Measurements from ENCODE around the gene MUC2. TPM values are rescaled to one million over a fixed set of nuclear protein-coding genes. Genes with fewer than 3 reads are reported as not detected.

Gene MUC2
- total RNA-seq, 4 donors from 2014 or later: 269 to 910 (median 671) TPM

- DNase-seq: no peak
- TF ChIP-seq EP300 (IDR thresholded peaks at IDR 0.05; ENCODE audit: low read depth): no peak
Measured at GRCh38 chr11:1049431-1049891, 25.2 kb upstream of the MUC2 start.

DNA sequence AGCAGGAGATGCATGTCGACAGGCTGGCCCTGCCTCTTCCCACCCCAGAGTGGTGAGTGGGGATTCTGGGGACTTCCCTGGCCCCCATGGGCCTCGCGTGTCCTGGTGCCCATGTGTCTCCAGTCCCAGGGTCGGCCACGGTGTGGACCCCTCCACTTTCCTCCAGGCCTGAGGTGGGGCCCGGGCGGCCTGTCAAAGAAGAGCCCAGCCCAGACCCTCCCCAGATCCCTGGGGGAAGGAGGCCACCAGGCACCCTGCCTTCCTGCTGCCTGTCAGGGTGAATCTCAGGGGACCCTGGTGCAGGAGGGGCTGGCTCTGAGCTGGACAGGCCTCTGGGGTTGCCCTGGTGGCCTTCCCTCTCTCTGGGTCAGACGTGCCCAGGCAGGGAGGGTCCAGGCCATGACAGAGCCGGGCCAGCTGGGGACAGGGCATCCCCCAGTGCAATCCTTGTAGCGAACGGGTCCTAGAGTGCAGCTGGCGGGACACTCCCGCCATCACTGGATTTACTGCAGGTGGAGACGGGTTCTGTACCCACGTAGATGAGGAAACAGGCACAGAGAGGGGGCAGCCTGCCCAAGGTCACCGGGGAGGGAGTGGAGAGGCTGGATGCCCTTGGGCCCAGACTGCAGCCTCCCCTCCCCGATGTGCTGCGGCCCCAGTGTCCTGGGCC is 24.6 kb upstream of the MUC2 start:
- peaks cover 4 to 34% (median 19%) of the 10 kb centered on the region in 4 donors for H3K4me1 ChIP-seq
- in situ Hi-C loops (cut with MboI; ENCODE audit: low pct_ligation_motif_present in 1 of 4, low pct_unique_long_range_greater_than_20kb in 1 of 4, low sequenced_read_pairs in 3 of 4) (loop anchor here in 3 of 4 donors (25.0 kb wide), 2 partner anchors 138 to 188 kb away; partner anchors contain the start of gene CHID1 (in 1 of the 3)), intact Hi-C loops (cut with DNase I; ENCODE audit: low total_unique reads) (loop anchor here (10.0 kb wide), 1 partner anchor 195 kb away; no protein-coding TSS in a partner anchor)
- H3K27ac ChIP-seq: no peak overlapping the region
- peaks cover 57% of the 10 kb centered on the region for H3K27me3 ChIP-seq
- H3K36me3 ChIP-seq: no peaks in the 10 kb centered on the region
- WGBS, 2 donors (ENCODE audit: low coverage in 1 of 2): 71% methylated on average over 9 of the region's 18 CpGs; no CpG with 5 or more reads in 1 of the 2 donors
- no peaks in the 10 kb centered on the region for H3K9me3 ChIP-seq
- H3K4me3 ChIP-seq: no peak overlapping the region
- DNase-seq: no peak
- TF ChIP-seq, protein P1, sequence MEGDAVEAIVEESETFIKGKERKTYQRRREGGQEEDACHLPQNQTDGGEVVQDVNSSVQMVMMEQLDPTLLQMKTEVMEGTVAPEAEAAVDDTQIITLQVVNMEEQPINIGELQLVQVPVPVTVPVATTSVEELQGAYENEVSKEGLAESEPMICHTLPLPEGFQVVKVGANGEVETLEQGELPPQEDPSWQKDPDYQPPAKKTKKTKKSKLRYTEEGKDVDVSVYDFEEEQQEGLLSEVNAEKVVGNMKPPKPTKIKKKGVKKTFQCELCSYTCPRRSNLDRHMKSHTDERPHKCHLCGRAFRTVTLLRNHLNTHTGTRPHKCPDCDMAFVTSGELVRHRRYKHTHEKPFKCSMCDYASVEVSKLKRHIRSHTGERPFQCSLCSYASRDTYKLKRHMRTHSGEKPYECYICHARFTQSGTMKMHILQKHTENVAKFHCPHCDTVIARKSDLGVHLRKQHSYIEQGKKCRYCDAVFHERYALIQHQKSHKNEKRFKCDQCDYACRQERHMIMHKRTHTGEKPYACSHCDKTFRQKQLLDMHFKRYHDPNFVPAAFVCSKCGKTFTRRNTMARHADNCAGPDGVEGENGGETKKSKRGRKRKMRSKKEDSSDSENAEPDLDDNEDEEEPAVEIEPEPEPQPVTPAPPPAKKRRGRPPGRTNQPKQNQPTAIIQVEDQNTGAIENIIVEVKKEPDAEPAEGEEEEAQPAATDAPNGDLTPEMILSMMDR (IDR thresholded peaks at IDR 0.05): no peak
- TF ChIP-seq EP300 (IDR thresholded peaks at IDR 0.05; ENCODE audit: low read depth) (no peak), POLR2AphosphoS5 (IDR thresholded peaks at IDR 0.05) (no peak), POLR2A (IDR thresholded peaks at IDR 0.05) (no peak)

More at GRCh38 chr11:1049431-1049891, 25.2 kb upstream of the MUC2 start:
- Histone ChIP-seq H3K9me3 (no peaks in the 10 kb centered on the region), H3K4me3 (no peak overlapping the region), H3K36me3 (no peaks in the 10 kb centered on the region), H3K4me1 (peaks cover 4 to 28% (median 15%) of the 10 kb centered on the region in 4 donors), H3K27me3 (peaks cover 52% of the 10 kb centered on the region), H3K27ac (no peak overlapping the region)
- intact Hi-C loops (cut with DNase I; ENCODE audit: low total_unique reads): no loop called here
- 49% methylated on average over 11 of the region's 13 CpGs; no CpG with 5 or more reads in 1 of the 2 donors for WGBS, 2 donors (ENCODE audit: low coverage in 1 of 2)
- in situ Hi-C loops (cut with MboI; ENCODE audit: low pct_ligation_motif_present in 1 of 4, low pct_unique_long_range_greater_than_20kb in 1 of 4, low sequenced_read_pairs in 3 of 4): loop anchor here in 3 of 4 donors (25.0 kb wide), 2 partner anchors 137 to 187 kb away; partner anchors contain the start of gene CHID1 (in 1 of the 3)

- Histone ChIP-seq H3K4me3 (no peak overlapping the region), H3K4me1 (peaks cover 8 to 41% (median 22%) of the 10 kb centered on the region in 4 donors), H3K36me3 (no peaks in the 10 kb centered on the region), H3K9me3 (no peaks in the 10 kb centered on the region), H3K27ac (peak overlapping the region in 1 of 4 donors; percentile 90), H3K27me3 (peaks cover 57% of the 10 kb centered on the region)
- in situ Hi-C loops (cut with MboI; ENCODE audit: low pct_ligation_motif_present in 1 of 4, low pct_unique_long_range_greater_than_20kb in 1 of 4, low sequenced_read_pairs in 3 of 4): no loop called here
- 45% methylated on average over 31 of the region's 39 CpGs; no CpG with 5 or more reads in 1 of the 2 donors for WGBS, 2 donors (ENCODE audit: low coverage in 1 of 2)
- peak; percentile 86 for DNase-seq
- TF ChIP-seq POLR2AphosphoS5 (IDR thresholded peaks at IDR 0.05): peak in 1 of 3 donors; percentile 22
- no peak for TF ChIP-seq EP300 (IDR thresholded peaks at IDR 0.05; ENCODE audit: low read depth)
- TF ChIP-seq POLR2A (IDR thresholded peaks at IDR 0.05): no peak
- TF ChIP-seq, protein P1 (IDR thresholded peaks at IDR 0.05): peak; percentile 76 to 97 (median 92)
- intact Hi-C loops (cut with DNase I; ENCODE audit: low total_unique reads): loop anchor here (10.0 kb wide), 1 partner anchor 196 kb away; no protein-coding TSS in a partner anchor
Measured at GRCh38 chr11:1050581-1051355, 23.9 kb upstream of the MUC2 start.

DNA sequence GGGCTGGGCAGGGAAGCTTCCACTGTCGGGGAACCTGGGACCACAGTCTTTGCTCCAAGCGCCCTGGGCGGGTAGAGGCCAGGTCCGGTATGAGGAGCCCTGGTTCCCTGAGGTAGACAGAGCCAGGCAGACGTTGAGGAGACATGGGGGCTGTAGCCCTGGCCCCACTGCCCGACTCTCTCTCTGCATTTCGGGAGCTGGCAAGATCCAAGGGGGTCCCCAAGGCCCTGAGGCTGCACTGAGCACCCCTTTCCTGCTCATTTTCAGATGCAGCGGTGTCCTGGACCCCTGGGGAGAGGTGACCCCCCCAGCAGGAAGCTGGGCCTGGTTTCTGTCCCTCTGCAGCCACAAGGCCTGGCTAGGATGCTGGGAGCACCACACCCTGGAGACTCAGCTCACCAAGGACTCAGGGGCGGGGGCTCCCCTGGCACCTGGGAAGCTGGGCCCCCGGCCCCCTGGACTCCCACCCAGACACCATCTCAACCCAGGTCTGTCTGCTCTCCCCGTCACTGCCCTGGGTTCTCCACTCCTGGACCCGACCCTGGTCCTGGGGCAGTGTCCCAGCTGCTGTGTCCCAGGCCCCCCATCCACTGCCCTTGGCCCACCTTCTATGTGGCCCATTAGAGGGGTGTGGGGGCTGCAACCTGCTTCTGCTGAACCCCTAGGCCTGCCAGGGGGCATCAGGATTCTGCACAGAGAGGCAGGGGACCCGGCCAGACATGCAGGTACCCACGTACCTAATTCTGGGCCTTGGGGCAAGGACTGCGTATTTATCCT is 23.1 kb upstream of the MUC2 start:
- no peak overlapping the region for H3K4me3 ChIP-seq
- no peak for DNase-seq
- H3K27ac ChIP-seq: peak overlapping the region in 1 of 4 donors; percentile 90
- H3K9me3 ChIP-seq: no peaks in the 10 kb centered on the region
- WGBS, 2 donors (ENCODE audit: low coverage in 1 of 2): 55% methylated on average over 15 of the region's 15 CpGs; no CpG with 5 or more reads in 1 of the 2 donors
- peaks cover 57% of the 10 kb centered on the region for H3K27me3 ChIP-seq
- intact Hi-C loops (cut with DNase I; ENCODE audit: low total_unique reads): loop anchor here (10.0 kb wide), 1 partner anchor 197 kb away; no protein-coding TSS in a partner anchor
- TF ChIP-seq POLR2AphosphoS5 (IDR thresholded peaks at IDR 0.05) (no peak), EP300 (IDR thresholded peaks at IDR 0.05; ENCODE audit: low read depth) (no peak), POLR2A (IDR thresholded peaks at IDR 0.05) (no peak)
- TF ChIP-seq, protein P1 (IDR thresholded peaks at IDR 0.05): no peak
- peaks cover 8 to 42% (median 22%) of the 10 kb centered on the region in 4 donors for H3K4me1 ChIP-seq
- in situ Hi-C loops (cut with MboI; ENCODE audit: low pct_ligation_motif_present in 1 of 4, low pct_unique_long_range_greater_than_20kb in 1 of 4, low sequenced_read_pairs in 3 of 4): no loop called here
- no peaks in the 10 kb centered on the region for H3K36me3 ChIP-seq
